NCI-H748 (cell line): Measurements from ENCODE around the gene KCNH6.

Experiments used
- DNase-seq: peaks from one replicate; lab custom pipeline; 2025; ENCODE audit not compliant: unreplicated experiment; lab: John Stamatoyannopoulos, UW

KCNH6 gene

DNA sequence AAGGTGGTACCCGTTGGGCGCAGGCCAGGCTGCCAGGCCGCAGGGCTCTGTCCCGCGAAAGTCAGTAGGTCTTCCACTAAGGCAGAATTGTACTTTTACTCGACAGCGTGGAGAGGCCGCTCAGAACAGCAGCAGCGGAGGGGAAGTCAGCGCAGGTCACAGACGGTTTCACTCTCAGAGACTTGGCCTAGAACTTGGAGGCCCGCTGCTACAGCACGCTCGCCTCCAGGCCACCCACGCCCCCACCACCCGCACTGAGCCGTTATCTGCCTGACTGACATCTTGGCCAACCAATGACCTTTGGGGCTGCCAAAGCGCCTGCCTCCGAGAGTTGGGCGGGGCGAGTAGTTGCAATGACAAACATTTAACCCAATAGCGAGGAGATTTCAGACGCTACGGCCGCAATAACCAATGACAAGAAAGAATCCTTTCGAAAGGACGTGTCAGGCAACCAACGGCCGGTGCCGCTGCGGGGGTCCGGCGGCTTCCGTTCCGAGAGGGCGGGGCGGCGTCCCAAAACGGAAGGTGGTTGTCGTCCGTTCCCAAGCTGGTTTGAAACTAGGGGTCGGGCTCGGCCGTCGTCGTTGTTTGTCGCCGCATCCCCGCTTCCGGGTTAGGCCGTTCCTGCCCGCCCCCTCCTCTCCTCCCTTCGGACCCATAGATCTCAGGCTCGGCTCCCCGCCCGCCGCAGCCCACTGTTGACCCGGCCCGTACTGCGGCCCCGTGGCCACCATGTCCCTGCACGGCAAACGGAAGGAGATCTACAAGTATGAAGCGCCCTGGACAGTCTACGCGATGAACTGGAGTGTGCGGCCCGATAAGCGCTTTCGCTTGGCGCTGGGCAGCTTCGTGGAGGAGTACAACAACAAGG, 27.0 kb downstream of the KCNH6 start, which contains the start of gene DCAF7:
DCAF7 (plus strand) TSS at position 532 of the 871 bp plus-strand sequence; CDS start at position 733, 201 bp downstream.
- DNase-seq, result peak; percentile 100

- peak; percentile 81 for DNase-seq
Observed at GRCh38 chr17:63550817-63551639, 27.9 kb downstream of the KCNH6 start.

- DNase-seq, result no peak
Observed at GRCh38 chr17:63552211-63552610, 29.1 kb downstream of the KCNH6 start.

GRCh38 chr17:63555500-63556156, 32.5 kb downstream of the KCNH6 start:
- DNase-seq, result no peak

- no peak for DNase-seq
Observed at GRCh38 chr17:63557416-63557815, 34.3 kb downstream of the KCNH6 start.

DNA sequence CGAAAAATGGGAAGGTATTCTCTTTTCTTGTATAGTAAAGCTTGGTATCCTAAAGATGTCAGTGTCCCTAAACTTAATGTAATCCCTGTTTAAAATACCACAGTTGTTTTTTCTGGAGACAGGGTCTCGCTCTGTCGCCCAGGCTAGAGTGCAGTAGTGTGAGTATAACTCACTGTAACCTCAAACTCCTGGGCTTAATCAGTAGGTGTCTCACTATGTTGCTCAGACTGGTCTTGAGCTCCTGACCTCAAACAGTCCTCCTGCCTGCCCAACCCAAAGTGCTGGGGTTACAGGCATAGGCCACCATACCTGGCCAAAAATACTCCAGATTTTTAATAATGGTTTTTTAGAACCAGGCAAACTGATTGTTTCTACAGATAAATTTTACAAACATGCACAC, 35.3 kb downstream of the KCNH6 start:
- no peak for DNase-seq

DNA sequence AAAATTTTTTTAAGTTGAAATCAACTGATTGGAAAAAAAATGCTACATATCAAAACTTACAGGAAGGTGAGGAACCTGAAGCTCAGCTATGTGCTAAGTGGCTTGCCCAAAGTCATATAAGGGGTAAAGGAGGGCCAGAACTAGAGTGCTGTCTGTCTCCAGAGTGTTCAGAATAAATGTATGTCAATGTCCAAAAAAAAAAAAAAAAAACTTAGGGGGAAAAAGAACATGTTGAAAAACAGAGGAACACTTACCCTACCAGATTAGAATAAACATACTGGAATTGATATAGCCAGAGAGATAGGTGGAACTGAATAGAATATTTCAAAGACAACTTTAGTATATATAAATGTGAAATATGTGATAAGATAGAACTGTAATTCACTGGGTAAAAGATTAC, 38.7 kb downstream of the KCNH6 start:
- no peak for DNase-seq

- DNase-seq, result no peak
Observed at GRCh38 chr17:63563339-63563738, 40.2 kb downstream of the KCNH6 start.

DNA sequence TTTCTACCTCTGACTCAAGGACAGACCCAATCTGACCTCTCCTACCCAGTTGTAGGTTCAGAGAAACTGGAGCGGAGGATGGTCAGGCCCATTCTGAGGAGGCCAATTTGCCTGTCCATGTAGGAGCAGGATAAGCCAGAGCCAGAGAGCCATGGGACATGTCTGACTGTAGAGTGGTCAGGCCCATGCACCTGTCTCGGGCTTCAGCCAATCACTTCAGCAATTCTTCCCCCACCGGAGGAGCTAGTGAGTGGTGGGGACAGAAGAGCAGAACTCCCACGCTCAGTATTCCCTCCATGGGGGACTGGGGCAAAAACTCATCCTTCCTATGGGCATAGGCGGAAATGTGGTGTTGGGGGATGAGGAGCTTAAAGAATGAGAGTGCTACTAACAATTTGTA, 41.4 kb downstream of the KCNH6 start:
- no peak for DNase-seq

- no peak for DNase-seq
Observed at GRCh38 chr17:63567229-63567628, 44.1 kb downstream of the KCNH6 start.

DNA sequence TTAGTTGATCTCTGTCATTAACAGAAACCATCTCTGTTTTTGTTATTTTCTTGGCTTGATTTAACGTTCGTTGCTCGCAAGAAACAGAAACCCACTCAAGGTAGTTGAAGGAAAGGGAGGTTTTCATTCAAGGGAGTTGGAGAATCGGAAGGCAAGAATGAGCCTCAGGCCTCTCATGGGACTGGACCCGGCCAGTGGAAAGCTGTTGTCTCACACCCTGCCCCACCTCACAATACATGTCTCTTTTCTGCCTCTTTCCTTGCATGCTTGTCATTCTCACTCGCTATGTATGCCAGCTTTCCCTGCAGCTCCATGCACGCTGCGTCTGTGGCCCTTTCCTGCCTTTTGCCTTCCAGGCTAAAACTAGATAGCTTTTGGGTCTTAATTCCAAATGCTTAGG, 45.4 kb downstream of the KCNH6 start:
- no peak for DNase-seq

DNA sequence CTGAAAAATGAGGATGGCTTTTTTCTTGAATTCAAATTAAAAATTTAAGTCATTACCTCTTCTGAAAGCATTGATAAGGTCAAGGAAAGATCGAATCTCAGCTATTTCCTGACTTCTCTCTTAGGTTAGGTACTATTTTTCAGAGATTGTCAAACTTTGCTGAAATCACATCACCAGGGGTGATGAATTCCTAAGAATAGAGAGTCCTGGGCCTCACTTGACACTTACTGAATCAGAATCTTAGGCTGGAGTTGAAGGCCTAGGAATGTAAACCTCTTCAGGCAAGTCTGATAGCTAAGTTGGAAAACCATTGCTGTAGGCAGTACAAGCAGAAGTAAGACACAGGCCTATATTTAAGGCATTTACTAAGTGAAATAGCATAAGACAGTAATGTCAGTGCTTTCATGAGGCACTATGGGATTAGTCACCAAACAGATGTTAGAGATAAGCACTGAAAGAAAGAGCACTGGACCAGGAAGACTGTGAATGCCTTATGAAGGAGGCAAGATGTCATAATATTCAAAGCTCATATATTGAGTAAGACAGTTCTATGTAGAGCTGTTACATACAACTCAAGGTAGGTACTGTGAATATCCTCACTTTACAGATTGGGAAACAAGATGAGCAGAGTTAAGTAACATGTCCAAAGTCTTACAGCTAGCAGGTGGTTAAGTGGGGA, 48.6 kb downstream of the KCNH6 start:
- DNase-seq, result no peak

GRCh38 chr17:63573634-63574033, 50.5 kb downstream of the KCNH6 start:
- DNase-seq, result no peak

- no peak for DNase-seq
Observed at GRCh38 chr17:63578027-63578768, 55.0 kb downstream of the KCNH6 start.

DNA sequence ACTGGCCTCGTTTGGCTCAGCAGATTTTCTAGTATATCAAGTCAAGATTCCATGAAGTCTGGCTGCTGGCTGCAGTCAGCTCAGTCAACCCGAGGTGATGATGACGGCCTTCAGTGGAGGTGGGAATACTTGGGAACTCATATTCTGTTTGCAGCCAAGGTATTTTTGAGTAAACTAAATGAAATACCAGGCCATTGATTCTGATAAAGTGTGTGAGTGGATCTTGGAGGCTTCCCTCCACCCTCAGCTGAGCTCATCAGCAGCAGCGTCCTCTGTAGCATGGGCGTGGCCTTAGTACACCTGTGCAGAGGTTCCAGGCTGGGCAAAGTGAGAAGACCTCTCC, 55.6 kb downstream of the KCNH6 start:
- no peak for DNase-seq

DNA sequence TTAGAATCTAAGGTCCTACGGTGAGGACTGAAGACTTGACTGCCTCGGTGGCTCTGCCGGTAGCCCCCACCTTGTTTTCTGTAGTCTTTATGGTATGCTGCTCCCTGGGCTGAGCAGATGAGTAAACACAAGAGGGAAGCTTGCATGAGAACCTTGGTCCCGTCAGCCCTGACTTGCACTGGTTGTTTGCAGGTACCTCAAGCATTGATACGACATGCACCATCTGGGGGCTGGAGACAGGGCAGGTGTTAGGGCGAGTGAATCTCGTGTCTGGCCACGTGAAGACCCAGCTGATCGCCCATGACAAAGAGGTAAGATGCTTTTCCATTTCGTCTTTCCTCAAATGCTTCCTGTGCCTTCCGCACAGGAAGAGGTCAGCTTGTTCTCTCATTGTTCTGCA, 56.5 kb downstream of the KCNH6 start:
- no peak for DNase-seq

GRCh38 chr17:63587770-63588169, 64.6 kb downstream of the KCNH6 start:
- DNase-seq, result no peak

DNA sequence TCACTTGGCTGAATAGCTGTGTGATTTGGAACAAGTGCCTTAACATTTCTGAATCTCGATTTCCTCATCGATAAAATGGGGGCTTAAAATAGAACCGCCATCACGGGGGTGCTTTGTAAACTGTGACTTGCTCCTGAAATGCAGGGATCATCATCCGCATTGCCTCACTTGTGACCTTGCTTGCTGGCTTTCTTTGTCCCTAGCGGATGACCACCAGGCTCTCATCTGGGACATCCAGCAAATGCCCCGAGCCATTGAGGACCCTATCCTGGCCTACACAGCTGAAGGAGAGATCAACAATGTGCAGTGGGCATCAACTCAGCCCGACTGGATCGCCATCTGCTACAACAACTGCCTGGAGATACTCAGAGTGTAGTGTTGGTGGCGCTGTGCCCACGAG, 65.6 kb downstream of the KCNH6 start:
- no peak for DNase-seq

GRCh38 chr17:63589646-63590045, 66.5 kb downstream of the KCNH6 start:
- DNase-seq, result no peak

DNA sequence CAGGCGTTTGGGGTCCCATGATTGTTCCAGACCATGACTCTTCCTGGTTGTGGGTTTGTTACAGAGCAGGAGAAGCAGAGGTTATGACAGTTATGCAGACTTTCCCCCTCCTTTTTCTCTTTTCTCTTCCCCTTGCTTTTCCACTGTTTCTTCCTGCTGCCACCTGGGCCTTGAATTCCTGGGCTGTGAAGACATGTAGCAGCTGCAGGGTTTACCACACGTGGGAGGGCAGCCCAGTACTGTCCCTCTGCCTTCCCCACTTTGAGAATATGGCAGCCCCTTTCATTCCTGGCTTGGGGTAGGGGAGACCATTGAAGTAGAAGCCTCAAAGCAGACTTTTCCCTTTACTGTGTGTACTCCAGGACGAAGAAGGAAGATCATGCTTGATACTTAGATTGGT, 69.6 kb downstream of the KCNH6 start:
- no peak for DNase-seq
